Cardiac muscle cell (in vitro differentiated cells and primary cell): Measurements from ENCODE around the gene MKLN1. TPM values are rescaled to one million over a fixed set of nuclear protein-coding genes. Genes with fewer than 3 reads are reported as not detected.
"Not testable (repeated sequence)": the region's sequence is repeated elsewhere in the genome, so short reads cannot be mapped to it uniquely, and the experiment has no call there.

Experiments used
- DNase-seq, 2 donors: peaks; one replicate each; pipeline versions ENCODE4 v3.0.0 to v3.0.0-alpha.2; 2010 to 2017; ENCODE audit warnings: low read depth in 1 of 2, low spot score in 1 of 2
- H3K27ac ChIP-seq: fragments of 200-600 bp; sonication (generic); 2 replicates; pipeline ENCODE4 v1.5.1; 2016
- H3K27me3 ChIP-seq: fragments of 200-600 bp; sonication (generic); 2 replicates; pipeline ENCODE4 v1.6.0; 2016; ENCODE audit warnings: control low read depth
- H3K36me3 ChIP-seq: fragments of 200-600 bp; sonication (generic); 2 replicates; pipeline ENCODE4 v1.5.1; 2016; ENCODE audit warnings: control low read depth
- H3K4me1 ChIP-seq: fragments of 200-600 bp; sonication (generic); 2 replicates; pipeline ENCODE4 v1.8.1; 2017; ENCODE audit warnings: low read depth, mild to moderate bottlenecking, mixed run types
- H3K4me3 ChIP-seq: fragments of 200-600 bp; sonication (generic); 2 replicates; pipeline ENCODE4 v1.5.1; 2016; ENCODE audit warnings: mild to moderate bottlenecking
- H3K9me3 ChIP-seq: fragments of 200-600 bp; sonication (generic); 2 replicates; pipeline ENCODE4 v1.5.1; 2017; ENCODE audit warnings: low read depth, mild to moderate bottlenecking, control low read depth
- polyA plus RNA-seq: library from polyadenylated mRNA; unstranded; fragments of >200 nt; fragmentation: Nextera tagmentation; extraction: Ambion mirVana; gene quantifications from 2 replicates; pipeline ENCODE4 v1.2.1, GENCODE V29; 2016
- total RNA-seq: library from RNA; depleted of rRNA; stranded (reverse); fragments of >200 nt; gene quantifications from 2 replicates; pipeline ENCODE4 v1.2.3, GENCODE V29; 2016
- TF ChIP-seq, protein P1 (sequence below): IDR thresholded peaks from 2 replicates; pipeline ENCODE4 v1.5.1; 2012; ENCODE audit warnings: low read depth, mild to moderate bottlenecking, low read length

MKLN1 gene
- total and polyA plus RNA-seq, 2 experiments from 2014 or later, result 26.2 to 35.5 TPM

DNA sequence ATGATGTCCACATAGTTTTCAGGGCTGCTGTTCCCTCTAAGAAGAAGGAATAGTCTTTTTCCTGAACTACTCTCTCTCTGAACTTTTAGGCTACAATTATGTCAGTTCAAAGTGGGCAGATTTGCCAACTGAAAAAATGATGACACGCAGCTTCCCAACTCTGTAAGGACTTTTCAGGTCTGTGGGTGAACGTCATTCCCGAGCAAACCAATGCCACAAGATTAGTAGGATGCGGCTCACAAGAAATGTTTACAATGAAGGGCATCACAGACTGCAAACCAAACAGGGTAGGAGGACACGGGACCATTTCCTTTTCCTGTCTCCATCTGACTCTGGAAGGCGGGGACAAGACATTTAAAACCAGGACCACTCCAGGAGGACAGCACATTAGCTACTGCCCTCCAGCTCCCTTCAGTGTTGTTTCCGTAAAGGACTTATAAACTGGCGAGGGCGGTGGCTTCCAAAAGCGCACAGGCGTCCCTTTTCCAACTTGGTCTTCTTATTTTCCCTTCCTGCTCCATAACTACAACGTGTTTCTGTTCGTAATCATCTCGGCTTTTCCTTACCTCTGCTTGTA is 539 bp upstream of the MKLN1 start:
- Histone ChIP-seq H3K4me1 (peaks cover 17% of the 10 kb centered on the region), H3K36me3 (no peaks in the 10 kb centered on the region), H3K9me3 (no peaks in the 10 kb centered on the region), H3K4me3 (peak overlapping the region; percentile 79), H3K27me3 (no peaks in the 10 kb centered on the region), H3K27ac (peak overlapping the region; percentile 100)
- DNase-seq, result peak; percentile 63 to 82
- TF ChIP-seq, protein P1, sequence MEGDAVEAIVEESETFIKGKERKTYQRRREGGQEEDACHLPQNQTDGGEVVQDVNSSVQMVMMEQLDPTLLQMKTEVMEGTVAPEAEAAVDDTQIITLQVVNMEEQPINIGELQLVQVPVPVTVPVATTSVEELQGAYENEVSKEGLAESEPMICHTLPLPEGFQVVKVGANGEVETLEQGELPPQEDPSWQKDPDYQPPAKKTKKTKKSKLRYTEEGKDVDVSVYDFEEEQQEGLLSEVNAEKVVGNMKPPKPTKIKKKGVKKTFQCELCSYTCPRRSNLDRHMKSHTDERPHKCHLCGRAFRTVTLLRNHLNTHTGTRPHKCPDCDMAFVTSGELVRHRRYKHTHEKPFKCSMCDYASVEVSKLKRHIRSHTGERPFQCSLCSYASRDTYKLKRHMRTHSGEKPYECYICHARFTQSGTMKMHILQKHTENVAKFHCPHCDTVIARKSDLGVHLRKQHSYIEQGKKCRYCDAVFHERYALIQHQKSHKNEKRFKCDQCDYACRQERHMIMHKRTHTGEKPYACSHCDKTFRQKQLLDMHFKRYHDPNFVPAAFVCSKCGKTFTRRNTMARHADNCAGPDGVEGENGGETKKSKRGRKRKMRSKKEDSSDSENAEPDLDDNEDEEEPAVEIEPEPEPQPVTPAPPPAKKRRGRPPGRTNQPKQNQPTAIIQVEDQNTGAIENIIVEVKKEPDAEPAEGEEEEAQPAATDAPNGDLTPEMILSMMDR, result no peak

DNA sequence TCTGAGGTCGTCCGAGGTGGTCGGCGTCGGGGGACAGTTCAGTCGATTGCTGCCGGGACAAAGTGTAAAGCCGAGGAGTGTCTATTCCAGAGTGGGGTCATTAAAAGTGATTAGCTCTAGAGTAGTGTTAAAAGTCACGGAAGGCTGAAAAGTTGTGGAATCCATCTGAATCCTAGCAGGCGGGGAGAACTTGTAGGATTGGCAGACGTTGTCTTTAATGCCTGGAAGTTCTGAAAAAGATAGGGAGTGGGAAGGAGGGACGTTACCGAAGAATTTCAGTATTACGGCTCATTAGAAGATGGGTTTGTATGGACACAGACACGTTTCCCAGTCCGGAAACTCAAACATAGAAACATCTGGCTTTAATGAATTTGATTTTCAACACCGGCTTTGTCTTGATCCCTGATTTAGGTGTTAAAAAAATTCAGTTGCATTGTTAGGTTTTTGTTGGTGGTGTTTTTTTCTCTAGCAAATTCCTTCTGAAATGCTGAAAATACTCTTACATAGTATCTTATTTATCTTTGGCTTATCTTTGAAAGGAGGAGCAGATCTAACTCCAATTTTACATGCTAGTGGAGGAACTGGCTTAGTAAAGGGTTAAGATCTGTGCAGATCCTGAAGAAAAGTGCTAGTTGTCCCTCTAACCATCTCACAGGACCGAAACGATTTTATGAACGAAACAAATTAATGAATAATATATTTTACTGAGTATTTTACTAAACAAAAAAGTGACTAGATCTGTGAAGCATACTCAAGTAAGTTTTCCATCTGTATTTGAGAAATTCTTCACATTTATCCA is 900 bp downstream of the MKLN1 start:
- TF ChIP-seq, protein P1, result no peak
- peak in 1 of 2 donors; percentile 55 for DNase-seq
- H3K9me3 ChIP-seq, result no peaks in the 10 kb centered on the region
- peak overlapping the region; percentile 100 for H3K27ac ChIP-seq
- no peaks in the 10 kb centered on the region for H3K36me3 ChIP-seq
- H3K4me3 ChIP-seq, result peak overlapping the region; percentile 79
- peaks cover 17% of the 10 kb centered on the region for H3K4me1 ChIP-seq
- no peaks in the 10 kb centered on the region for H3K27me3 ChIP-seq

- DNase-seq, result peak in 1 of 2 donors; percentile 13
- Histone ChIP-seq H3K4me3 (peak overlapping the region; percentile 79), H3K36me3 (no peaks in the 10 kb centered on the region)
These were observed 1.5 kb downstream of the MKLN1 start for GRCh38 chr7:131329176-131329570.

DNA sequence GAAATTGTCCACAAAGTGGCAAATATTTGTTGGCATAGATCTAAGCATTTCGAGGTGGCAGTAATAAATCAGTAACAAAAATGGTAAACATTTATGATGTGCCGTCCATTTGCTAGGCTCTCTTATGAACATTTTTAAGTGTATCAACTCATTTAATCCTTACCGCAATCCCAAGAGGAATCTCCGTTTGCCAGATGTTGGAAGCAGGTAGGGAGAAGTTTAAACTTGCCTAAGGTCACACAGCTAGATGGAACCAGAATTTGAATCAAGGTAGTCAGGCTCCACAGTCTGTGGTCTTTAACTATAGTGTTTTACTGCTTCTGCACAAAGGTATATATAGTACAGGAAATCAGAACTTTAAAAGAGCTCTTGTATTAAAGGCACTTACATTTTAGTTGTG is 2.6 kb downstream of the MKLN1 start:
- H3K27me3 ChIP-seq, result no peaks in the 10 kb centered on the region
- peak overlapping the region; percentile 79 for H3K4me3 ChIP-seq
- H3K4me1 ChIP-seq, result peaks cover 17% of the 10 kb centered on the region
- no peaks in the 10 kb centered on the region for H3K9me3 ChIP-seq
- H3K27ac ChIP-seq, result peak overlapping the region; percentile 100
- H3K36me3 ChIP-seq, result no peaks in the 10 kb centered on the region
- TF ChIP-seq, protein P1, result no peak
- no peak for DNase-seq

More at GRCh38 chr7:131329176-131329570, 1.5 kb downstream of the MKLN1 start:
- TF ChIP-seq, protein P1, result no peak
- H3K4me1 ChIP-seq, result peaks cover 17% of the 10 kb centered on the region
- no peaks in the 10 kb centered on the region for H3K27me3 ChIP-seq
- H3K9me3 ChIP-seq, result no peaks in the 10 kb centered on the region
- peak overlapping the region; percentile 100 for H3K27ac ChIP-seq

GRCh38 chr7:131331806-131332205 is 4.1 kb downstream of the MKLN1 start:
- Histone ChIP-seq H3K4me3 (no peak overlapping the region), H3K9me3 (no peaks in the 10 kb centered on the region), H3K36me3 (no peaks in the 10 kb centered on the region), H3K27ac (no peak overlapping the region), H3K27me3 (no peaks in the 10 kb centered on the region), H3K4me1 (peaks cover 15% of the 10 kb centered on the region)
- TF ChIP-seq, protein P1, result no peak
- DNase-seq, result no peak

GRCh38 chr7:131332729-131333128 is 5.1 kb downstream of the MKLN1 start:
- H3K27ac ChIP-seq, H3K9me3 ChIP-seq, H3K27me3 ChIP-seq, H3K36me3 ChIP-seq, DNase-seq, H3K4me3 ChIP-seq: not testable (repeated sequence)
- peaks cover 12% of the 10 kb centered on the region for H3K4me1 ChIP-seq
